ENCODE measurements around the gene TRAF3IP3.
A peak's percentile ranks its signal among the peaks of the same experiment; 100 is the strongest.

TRAF3IP3 gene

GRCh38 chr1:209738270-209738669, 17.6 kb upstream of the TRAF3IP3 start:
- DNase-seq (ENCODE audit: low read depth), result no peak

- DNase-seq (ENCODE audit: low read depth), result no peak
Measured at GRCh38 chr1:209741193-209741592, 14.7 kb upstream of the TRAF3IP3 start.

- DNase-seq (ENCODE audit: low read depth), result no peak
Measured at GRCh38 chr1:209741889-209742288, 14.0 kb upstream of the TRAF3IP3 start.

GRCh38 chr1:209742409-209743144, 13.3 kb upstream of the TRAF3IP3 start:
- DNase-seq (ENCODE audit: low read depth), result no peak

- no peak for DNase-seq (ENCODE audit: low read depth)
Measured at GRCh38 chr1:209743145-209743482, 12.7 kb upstream of the TRAF3IP3 start.

GRCh38 chr1:209746451-209747165, 9.2 kb upstream of the TRAF3IP3 start:
- no peak for DNase-seq (ENCODE audit: low read depth)

- DNase-seq (ENCODE audit: low read depth), result peak; percentile 73
Measured at GRCh38 chr1:209747580-209748262, 8.1 kb upstream of the TRAF3IP3 start.

- DNase-seq (ENCODE audit: low read depth), result no peak
Measured at GRCh38 chr1:209748620-209749019, 7.2 kb upstream of the TRAF3IP3 start.

- DNase-seq (ENCODE audit: low read depth), result no peak
Measured at GRCh38 chr1:209749205-209749604, 6.6 kb upstream of the TRAF3IP3 start.

- DNase-seq (ENCODE audit: low read depth), result no peak
Measured at GRCh38 chr1:209749670-209750323, 6.1 kb upstream of the TRAF3IP3 start.

- peak; percentile 4 for DNase-seq (ENCODE audit: low read depth)
Measured at GRCh38 chr1:209751627-209752231, 4.1 kb upstream of the TRAF3IP3 start.

- no peak for DNase-seq (ENCODE audit: low read depth)
Measured at GRCh38 chr1:209752890-209753289, 3.0 kb upstream of the TRAF3IP3 start.

- no peak for DNase-seq (ENCODE audit: low read depth)
Measured at GRCh38 chr1:209755256-209755655, 597 bp upstream of the TRAF3IP3 start.

GRCh38 chr1:209756615-209757445, 977 bp downstream of the TRAF3IP3 start:
- DNase-seq (ENCODE audit: low read depth), result peak; percentile 17

GRCh38 chr1:209758400-209758799, 2.5 kb downstream of the TRAF3IP3 start:
- no peak for DNase-seq (ENCODE audit: low read depth)

- DNase-seq (ENCODE audit: low read depth), result no peak
Measured at GRCh38 chr1:209759829-209760359, 4.0 kb downstream of the TRAF3IP3 start.

- no peak for DNase-seq (ENCODE audit: low read depth)
Measured at GRCh38 chr1:209761011-209761635, 5.3 kb downstream of the TRAF3IP3 start.

GRCh38 chr1:209766051-209766450, 10.2 kb downstream of the TRAF3IP3 start:
- no peak for DNase-seq (ENCODE audit: low read depth)

GRCh38 chr1:209767096-209767495, 11.2 kb downstream of the TRAF3IP3 start:
- no peak for DNase-seq (ENCODE audit: low read depth)

- no peak for DNase-seq (ENCODE audit: low read depth)
Measured at GRCh38 chr1:209767706-209768105, 11.9 kb downstream of the TRAF3IP3 start.

All from T-helper 22 cell (primary cell).